HG02938 (cell line): ENCODE measurements around the gene RIPK1.

ENCODE experiments used
- ATAC-seq: cut with Tn5 transposase; IDR thresholded peaks from one replicate; pipeline ENCODE4 v1.9.1; 2021; ENCODE audit warnings: mild to moderate bottlenecking, moderate library complexity; ENCODE audit not compliant: unreplicated experiment

RIPK1 gene

DNA sequence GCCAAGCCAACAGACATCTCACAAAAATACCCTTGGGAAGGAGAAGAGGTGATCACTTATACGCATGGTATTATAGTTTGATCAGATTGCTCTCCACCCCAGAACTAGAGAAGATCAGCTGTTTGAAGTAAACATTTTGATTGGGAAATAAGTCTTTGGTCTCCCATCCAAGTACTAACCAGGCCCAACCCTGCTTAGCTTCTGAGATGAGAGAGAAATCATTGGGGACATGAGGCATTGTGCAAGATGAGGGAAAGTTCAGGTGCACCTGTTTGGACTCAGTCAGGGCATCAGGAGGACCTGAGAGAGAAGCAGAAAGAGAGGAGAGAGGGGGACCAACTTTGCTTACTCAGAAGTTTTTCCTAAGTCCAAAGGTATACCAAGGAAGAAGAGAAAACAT lies 11.4 kb downstream of the RIPK1 start:
- no peak for ATAC-seq

DNA sequence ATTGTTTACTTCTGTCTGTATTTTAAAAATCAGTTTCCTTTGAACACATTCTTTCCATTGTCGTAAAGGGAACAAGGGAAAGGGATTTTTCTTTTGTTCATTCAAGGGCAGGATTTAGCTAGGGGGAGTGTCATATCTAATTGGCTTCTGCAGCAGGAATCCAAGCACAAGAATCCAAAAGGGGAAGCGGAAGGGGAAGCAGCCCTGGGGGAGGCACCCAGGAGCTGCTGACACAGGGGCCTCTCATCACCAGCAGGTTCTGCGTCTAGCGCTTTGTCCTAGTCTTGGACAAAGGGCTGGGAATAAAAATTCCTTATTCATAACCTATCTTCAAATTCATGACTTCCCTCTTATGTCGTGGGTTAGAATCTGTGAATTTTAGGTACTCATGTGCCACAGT lies 13.7 kb downstream of the RIPK1 start:
- ATAC-seq: no peak

- no peak for ATAC-seq
These were observed 16.8 kb downstream of the RIPK1 start for GRCh38 chr6:3085074-3085473.

DNA sequence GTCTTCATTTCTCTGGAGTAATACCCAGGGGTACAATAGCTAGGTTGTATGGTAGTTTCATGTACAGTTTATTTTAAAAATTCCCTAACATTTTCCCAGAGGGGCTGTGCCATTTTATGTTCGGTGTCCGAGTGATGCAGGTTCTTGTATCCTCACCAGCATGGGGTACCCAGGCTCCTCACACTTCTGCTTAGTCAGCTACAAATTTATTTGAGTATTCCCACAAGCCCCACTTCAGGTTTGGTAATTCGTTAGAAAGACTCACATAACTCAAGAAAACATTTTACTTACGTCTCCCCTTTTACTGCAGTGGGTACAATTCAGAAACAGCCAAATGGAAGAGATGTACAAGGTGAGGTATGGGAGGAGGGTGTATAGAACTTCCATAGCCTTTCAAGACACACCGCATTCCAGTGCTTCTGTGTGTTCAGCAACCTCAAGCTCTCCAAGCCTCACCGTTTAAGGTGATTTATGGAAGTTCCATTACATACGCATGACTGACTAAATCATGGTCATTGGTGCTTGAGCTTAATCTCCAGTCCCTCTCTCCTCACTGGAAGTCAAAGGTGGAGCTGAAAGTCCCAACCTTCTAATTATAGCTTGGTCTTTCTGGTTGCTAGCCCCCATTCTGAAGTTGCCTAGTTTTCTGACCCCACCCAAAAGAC lies 18.1 kb downstream of the RIPK1 start:
- ATAC-seq: no peak

DNA sequence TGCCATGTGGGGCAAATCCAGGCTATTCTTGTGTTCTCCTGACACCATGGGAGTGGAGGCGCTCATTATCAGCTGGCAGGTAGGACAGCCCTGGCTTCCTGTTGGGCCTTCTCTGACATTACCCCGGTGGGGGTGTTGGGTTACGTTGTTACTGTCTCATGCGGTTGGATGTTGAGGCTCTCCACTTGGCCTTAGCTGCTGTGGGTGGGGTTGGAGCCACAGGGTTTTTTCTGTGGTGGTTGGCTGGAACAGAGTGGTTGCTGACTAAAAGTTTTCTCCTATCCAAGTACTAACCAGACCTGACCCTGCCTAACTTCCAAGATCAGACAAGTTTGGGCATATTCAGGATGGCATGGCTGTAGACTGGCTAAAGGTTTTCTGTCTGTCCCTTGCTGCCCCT lies 20.2 kb downstream of the RIPK1 start:
- ATAC-seq: no peak

GRCh38 chr6:3088968-3089367 lies 20.7 kb downstream of the RIPK1 start:
- ATAC-seq: no peak

GRCh38 chr6:3090013-3090412 lies 21.7 kb downstream of the RIPK1 start:
- ATAC-seq: no peak

DNA sequence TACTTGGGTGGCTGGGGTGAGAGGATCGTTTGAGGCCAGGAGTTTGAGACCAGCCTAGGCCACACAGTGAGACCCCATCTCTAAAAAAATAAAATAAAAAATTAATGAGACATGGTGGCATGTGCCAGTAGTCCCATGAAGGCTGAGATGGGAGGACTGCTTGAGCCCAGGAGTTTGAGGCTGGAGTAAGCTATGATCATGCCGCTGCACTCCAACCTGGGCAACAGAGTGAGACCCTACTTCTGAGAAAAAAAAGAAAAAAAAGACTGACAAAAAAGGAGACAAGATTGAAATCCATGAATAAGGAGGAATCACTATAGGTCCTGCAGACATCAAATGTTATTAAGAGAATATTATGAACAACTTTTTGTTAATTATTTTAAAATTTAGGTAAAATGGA lies 26.5 kb downstream of the RIPK1 start:
- no peak for ATAC-seq

- no peak for ATAC-seq
These were observed 34.6 kb downstream of the RIPK1 start for GRCh38 chr6:3102875-3103274.

DNA sequence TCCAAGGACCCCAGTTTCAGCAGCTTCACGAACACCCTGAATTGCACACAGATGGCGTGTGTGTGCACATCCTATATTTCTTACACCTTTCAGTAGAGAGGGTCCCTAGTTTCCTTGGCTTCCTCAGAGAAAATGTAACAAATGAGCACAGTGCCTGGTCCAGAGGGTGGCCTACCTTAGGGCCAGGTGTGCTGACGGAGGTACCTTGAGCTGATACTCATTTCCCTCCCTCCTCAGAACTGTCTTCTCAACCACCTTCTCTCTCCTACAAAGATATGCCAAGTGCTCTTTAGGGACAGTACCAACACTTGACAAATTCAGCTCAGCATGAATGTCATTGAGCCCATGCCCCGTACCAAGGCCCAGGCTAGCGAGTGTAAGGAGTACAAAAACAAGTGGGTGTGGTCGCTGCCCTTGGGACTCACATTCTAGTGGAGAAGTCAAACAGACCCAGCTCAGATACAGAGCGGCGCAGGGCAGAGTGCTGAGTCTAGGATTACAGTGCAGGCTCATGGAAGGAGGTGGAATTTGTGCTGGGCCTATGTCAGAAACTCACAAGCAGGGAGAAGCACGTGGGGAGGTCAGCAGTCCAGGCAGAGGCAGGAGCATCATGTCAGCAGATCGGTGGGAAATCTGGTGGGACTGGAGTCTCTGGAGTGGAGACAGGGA lies 40.6 kb downstream of the RIPK1 start:
- no peak for ATAC-seq

GRCh38 chr6:3109761-3110160 lies 41.5 kb downstream of the RIPK1 start:
- no peak for ATAC-seq

GRCh38 chr6:3114377-3114776 lies 46.1 kb downstream of the RIPK1 start:
- no peak for ATAC-seq

DNA sequence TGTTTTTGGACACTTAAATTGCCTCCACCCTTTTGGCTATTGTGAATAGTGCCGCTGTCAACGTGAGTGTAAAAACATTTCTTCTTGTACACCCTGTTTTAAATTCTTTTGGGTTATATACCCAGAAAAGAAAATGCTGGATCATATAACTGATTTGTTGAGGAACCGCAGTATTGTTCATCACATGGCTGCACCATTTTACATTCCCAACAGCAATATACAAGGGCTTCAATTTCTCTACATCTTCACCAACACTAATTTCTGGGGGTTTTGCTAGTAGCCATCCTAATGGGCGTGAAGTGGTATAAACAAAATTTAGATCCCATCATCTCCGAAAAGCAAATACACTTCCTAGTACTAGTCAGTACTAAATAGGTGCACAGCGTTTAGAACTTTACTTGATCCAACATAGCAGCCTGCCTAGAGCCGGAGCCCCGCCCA lies 49.6 kb downstream of the RIPK1 start:
- ATAC-seq: no peak

DNA sequence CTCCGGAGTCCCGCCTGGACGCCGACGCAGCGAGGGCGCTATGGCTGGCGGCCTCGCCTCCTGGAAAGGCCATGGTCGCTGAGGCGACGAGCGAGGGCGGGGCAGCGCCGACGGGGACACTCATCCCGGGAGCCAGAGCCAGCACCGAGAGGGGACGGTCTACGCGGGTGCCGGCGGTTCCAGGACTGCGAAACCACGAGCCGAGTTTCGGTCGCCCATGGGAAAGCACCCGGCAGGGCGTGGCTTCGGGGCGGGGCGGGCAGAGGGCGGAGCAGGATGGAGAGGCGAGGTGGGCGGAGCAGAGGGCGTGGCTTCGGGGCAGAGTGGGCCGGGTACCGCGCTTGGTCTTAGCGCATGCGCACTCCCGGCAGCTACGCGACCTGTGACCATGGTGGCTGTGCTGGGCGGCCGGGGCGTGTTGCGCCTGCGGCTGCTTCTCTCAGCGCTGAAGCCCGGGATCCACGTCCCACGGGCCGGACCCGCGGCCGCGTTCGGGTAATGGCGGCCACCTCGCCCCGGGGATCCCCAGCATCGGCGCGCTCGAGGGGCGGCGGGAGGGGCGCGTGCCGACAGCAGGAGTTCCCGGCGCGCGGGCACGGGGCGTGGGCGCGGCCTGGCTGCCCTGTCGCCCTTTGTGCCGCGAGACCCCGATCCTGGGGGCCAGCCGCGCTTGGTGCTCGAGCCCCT lies 50.2 kb downstream of the RIPK1 start, which contains the start of gene BPHL:
BPHL (plus strand) TSS at position 359 of the 687 bp plus-strand sequence; CDS start at position 389, 30 bp downstream.
- peak; percentile 89 for ATAC-seq

DNA sequence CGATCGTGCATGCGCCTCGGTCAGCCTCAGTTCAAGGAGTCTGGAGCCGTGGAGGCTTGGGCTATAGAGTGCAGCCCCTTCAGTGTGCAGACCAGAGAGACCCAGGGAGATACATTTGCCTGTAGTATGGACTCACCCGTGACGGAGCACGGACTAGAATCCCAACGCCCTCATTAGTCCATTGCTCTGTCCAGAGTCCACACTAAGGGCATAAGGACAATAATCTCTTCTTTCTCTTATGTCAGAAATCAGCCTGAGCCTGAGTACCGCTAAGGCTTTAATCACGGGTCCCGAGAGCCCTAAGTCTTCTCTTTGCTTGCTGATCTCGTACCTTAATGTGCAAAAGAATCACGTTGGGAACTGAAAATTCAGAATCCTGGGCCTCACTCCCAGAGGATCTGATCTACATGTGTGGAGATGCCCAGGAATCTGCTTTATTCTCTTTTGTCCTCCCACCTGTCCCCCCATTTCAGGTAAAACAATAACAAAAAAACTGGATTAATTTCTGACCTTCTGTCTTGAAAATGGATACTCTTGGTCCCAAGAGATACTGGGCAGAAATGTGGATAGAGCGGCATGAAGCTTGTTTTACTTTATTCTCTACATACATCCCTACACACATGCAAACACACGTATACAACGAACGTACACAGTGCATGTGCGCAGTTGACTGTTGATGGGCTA lies 50.9 kb downstream of the RIPK1 start:
- ATAC-seq: peak; percentile 42

DNA sequence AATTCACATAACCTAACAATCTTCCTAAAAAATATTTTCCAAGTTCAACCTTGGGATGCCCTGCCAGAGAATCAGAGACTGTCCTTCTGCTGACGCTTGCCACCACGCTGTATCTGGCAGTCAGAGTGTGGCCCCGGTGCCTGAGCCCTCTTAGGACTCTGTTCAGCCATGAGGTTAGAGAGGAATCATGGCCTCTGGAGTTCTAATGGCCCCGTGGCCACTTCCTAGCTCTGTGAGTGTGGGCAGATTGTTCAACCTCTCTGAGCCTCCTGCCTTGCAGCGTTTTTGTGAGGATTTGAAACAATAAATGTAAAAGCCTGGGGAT lies 52.4 kb downstream of the RIPK1 start:
- no peak for ATAC-seq

DNA sequence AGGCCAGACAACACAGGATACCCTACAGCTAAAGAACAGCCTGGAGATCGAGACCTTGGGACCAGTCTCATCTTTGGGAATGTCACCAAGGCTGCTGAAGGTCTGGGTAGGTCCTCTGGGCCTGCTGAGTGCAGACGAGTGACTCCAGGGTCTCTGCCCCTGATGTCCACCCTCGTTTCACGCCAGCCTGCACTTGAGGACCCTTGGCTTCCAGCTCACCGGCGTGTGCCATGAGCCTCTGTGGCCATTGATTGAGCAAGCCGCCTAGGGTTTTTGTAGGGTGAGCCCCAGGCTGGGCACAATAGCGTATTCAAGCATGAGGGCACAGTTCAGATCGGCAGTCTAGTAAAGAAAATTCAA lies 54.5 kb downstream of the RIPK1 start:
- ATAC-seq: no peak

DNA sequence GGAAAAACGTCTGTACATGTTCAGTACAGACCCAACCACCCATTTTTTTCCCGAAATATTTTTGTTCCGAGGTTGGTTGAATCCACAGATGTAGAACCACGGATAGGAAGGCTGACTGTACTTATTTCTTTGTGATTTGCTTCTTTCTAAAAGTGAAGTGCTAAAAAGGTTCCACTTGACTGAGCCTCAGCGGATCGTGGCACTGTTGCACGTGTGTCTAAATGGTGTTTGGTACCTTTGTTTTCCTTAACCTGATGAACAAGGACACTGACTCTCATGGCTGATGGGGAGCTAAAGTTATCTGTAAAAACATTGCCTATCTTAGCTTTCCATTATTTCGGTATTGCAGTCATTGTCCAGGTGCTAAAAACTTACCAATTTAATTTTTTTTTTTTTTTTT lies 56.4 kb downstream of the RIPK1 start:
- no peak for ATAC-seq

- ATAC-seq: no peak
These were observed 57.5 kb downstream of the RIPK1 start for GRCh38 chr6:3125815-3126214.

DNA sequence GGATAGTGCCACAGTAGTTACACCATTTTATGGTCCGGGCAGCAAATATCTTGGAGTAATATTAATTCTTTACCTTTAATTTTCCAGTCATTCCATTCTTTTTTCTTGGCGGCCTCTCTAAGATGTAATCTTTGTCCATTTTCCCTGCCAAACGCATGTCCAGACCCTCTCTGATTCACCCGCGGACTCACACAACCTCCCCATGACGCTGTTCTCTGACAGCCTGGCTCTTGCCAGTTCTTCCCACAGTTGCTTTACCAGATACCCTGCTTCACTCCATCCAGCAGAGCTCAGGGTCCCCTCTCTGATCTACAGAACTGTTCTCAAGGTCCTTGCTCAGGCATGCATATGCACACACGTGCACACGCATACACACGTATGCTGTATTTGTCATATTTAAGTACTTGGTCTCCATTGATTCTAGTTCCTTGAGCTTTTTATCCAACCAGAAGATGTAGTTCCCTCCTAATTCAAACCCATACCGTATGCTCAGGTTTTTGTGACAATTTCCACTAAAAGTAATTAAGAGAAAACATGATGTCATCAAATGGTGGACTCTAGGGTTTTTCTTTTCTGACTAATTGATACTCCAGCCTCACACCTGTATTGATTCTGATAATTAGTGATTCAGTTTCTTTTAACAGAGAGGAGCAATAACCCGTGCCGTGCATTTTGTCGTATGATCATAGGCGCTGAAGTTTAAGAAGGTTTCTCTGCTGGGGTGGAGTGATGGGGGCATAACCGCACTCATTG lies 60.2 kb downstream of the RIPK1 start:
- no peak for ATAC-seq

DNA sequence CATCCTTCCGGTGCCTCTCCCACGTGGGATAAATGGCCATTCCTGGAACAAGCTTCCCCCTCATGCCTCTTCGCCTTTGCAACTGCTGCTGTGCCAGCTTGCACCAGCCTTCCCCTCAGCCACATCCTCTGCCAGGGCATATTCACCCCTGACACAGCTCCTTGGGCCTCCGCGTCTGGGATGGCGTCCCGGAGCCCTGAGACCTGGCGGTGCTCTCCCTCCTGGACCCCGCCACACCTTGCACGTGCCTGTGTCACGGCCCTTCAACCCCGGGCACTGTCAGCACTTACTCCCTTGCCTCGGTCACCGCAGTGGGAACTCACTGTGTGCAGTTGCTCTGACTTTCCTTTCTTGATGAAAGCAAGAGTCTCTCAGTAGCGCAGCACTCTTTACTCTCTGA lies 63.4 kb downstream of the RIPK1 start:
- no peak for ATAC-seq
